ENCODE data around the gene MRPS33.
"Not testable (repeated sequence)": the region's sequence is repeated elsewhere in the genome, so short reads cannot be mapped to it uniquely, and the experiment has no call there.

MRPS33 gene

DNA sequence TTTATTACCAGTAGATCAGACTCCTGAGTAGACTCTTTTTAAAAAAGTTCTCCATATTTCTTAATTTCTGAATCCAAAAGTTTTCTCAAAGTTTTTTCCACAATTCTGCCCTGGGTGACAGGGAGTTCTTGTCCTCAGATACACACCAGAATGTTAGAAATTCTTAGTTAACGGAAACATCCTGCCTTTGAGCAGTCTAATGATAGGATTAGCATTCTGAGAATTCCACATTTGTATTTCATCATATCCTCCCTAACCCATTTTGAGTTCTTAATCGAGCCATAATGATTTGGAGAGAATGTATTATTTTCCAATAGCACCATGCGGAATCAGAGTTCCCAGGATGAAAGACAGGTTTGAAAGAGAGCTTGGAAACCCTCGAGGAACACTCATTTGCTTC, 28.9 kb upstream of the MRPS33 start:
- H3K4me3 ChIP-seq (ENCODE audit: low read length), result no peak overlapping the region
- TF ChIP-seq, protein P1, sequence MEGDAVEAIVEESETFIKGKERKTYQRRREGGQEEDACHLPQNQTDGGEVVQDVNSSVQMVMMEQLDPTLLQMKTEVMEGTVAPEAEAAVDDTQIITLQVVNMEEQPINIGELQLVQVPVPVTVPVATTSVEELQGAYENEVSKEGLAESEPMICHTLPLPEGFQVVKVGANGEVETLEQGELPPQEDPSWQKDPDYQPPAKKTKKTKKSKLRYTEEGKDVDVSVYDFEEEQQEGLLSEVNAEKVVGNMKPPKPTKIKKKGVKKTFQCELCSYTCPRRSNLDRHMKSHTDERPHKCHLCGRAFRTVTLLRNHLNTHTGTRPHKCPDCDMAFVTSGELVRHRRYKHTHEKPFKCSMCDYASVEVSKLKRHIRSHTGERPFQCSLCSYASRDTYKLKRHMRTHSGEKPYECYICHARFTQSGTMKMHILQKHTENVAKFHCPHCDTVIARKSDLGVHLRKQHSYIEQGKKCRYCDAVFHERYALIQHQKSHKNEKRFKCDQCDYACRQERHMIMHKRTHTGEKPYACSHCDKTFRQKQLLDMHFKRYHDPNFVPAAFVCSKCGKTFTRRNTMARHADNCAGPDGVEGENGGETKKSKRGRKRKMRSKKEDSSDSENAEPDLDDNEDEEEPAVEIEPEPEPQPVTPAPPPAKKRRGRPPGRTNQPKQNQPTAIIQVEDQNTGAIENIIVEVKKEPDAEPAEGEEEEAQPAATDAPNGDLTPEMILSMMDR (IDR thresholded peaks at IDR 0.05; ENCODE audit: insufficient read depth, low read depth, low read length, missing control alignments), result no peak
- DNase-seq (ENCODE audit: low read depth), result no peak

DNA sequence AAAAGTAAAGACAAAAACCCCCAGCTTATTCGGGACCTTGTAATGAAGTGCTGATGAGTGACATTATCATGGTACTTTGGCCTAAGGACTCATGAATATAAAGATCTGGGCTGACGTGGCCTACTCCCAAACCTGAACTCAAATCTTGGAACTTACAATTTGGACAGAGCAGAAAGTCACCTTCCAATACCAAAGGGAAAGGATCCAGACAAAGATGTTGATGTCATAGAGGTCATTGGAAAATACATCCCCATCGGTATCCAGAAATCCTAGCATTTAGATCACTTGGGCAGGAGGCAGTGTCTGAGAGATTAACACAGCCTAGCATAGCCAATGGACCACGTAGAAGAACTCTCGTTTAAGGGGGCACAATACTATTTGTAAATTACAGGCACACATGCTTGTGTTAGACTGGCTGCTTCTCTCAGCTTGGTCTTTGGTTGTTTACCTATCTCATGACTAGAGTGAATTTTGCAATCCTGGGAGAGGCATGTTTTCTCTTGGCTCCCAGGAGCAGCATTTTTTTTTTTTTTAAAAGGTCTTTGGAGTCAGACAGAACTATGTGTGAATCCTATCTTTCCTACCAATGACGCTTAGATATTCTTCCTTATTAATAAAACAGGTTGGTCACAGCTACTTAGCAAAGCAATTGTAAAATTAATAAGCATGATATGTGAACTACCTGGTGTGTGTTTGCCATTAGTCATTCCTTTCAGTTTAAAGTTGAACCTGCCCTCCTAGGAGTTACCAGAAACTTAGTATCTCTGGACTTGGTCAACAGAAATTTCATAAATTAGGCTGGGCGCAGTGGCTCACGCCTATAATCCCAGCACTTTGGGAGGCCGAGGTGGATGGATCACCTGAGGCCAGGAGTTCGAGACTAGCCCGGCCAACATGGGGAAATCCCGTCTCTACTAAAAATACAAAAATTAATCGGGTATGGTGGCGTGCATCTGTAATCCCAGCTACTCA, 27.8 kb upstream of the MRPS33 start:
- peak; percentile 48 for DNase-seq (ENCODE audit: low read depth)
- H3K4me3 ChIP-seq (ENCODE audit: low read length), result no peak overlapping the region
- TF ChIP-seq, protein P1 (IDR thresholded peaks at IDR 0.05; ENCODE audit: insufficient read depth, low read depth, low read length, missing control alignments), result no peak

DNA sequence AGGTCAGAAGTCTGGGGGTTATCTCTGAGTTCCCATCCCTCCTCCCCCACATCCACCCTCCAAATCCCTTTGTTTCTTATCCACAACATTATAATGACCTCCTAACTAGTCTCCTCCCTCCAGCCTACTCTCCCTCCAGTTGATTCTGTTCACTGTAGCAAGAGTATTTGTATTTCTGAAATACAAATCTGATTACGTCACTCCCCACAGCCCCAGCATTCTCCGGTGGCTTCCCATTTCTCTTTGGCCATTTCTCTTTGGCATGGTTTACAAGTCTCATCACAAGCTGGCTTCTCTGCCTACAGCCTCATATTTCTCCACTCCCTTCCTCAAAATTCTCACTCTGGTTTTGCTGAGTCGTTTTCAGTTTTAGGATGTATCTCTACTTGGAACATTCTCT, 24.6 kb upstream of the MRPS33 start:
- no peak for DNase-seq (ENCODE audit: low read depth)
- TF ChIP-seq, protein P1 (IDR thresholded peaks at IDR 0.05; ENCODE audit: insufficient read depth, low read depth, low read length, missing control alignments), result no peak
- no peak overlapping the region for H3K4me3 ChIP-seq (ENCODE audit: low read length)

DNA sequence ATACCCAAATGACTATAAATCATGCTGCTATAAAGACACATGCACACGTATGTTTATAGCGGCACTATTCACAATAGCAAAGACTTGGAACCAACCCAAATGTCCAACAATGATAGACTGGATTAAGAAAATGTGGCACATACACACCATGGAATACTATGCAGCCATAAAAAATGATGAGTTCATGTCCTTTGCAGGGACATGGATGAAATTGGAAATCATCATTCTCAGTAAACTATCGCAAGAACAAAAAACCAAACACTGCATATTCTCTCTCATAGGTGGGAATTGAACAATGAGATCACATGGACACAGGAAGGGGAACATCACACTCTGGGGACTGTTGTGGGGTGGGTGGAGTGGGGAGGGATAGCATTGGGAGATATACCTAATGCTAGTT, 23.3 kb upstream of the MRPS33 start:
- not testable (repeated sequence) for DNase-seq (ENCODE audit: low read depth); H3K4me3 ChIP-seq (ENCODE audit: low read length)

DNA sequence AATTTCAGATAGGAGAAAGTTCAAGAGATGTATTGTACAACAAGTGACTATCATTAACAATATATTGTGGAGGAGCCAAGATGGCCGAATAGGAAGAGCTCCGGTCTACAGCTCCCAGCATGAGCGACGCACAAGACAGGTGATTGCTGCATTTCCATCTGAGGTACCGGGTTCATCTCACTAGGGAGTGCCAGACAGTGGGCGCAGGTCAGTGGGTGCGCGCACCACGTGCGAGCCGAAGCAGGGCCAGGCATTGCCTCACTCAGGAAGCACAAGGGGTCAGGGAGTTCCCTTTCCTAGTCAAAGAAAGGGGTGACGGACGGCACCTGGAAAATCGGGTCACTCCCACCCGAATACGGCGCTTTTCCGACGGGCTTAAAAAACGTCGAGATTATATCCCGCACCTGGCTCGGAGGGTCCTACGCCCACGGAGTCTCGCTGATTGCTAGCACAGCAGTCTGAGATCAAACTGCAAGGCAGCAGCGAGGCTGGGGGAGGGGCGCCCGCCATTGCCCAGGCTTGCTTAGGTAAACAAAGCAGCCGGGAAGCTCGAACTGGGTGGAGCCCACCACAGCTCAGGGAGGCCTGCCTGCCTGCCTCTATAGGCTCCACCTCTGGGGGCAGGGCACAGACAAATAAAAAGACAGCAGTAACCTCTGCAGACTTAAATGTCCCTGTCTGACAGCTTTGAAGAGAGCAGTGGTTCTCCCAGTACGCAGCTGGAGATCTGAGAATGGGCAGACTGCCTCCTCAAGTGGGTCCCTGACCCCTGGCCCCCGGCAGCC, 18.0 kb upstream of the MRPS33 start:
- not testable (repeated sequence) for DNase-seq (ENCODE audit: low read depth); H3K4me3 ChIP-seq (ENCODE audit: low read length)

DNA sequence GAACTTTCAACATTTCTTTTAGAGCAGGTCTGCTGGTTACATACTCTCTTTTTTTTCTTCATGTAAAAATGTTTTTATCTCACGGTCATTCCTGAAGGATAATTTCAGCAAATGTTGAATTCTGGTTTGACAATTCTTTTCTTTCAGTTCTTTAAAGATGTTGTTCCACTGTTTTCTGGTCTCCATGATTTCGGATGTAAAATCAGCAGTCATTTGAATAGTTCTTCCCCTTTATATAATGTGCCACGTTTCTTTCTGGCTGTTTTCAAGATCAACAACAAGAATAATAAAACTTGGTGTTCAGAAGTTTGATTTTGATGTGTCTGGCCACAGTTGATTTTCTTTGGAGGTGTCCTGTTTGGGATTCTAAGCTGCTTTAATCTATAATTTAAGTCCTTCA, 14.0 kb upstream of the MRPS33 start:
- TF ChIP-seq, protein P1 (IDR thresholded peaks at IDR 0.05; ENCODE audit: insufficient read depth, low read depth, low read length, missing control alignments), result no peak
- DNase-seq (ENCODE audit: low read depth), result no peak

DNA sequence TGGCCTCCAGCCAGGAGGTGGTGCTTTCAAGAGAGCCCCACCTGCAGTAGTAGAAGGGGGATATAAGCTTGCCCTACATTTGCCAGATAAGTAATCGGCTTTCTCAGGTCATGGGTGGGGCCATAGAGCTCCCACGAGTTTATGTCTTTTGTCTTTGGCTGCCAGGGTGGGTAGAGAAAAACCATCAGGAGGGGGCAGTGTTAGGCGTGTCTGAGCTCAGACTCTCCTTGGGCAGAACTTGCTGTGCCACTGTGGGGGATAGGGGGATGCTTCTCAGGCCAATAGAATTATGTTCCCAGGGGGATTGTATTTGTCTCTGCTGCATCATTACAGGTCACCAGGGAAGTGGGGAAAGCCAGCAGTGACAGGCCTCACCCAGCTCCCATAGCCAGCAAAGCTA, 12.3 kb upstream of the MRPS33 start:
- TF ChIP-seq, protein P1 (IDR thresholded peaks at IDR 0.05; ENCODE audit: insufficient read depth, low read depth, low read length, missing control alignments), result no peak
- no peak overlapping the region for H3K4me3 ChIP-seq (ENCODE audit: low read length)
- no peak for DNase-seq (ENCODE audit: low read depth)

More for the DNA sequence above, 14.0 kb upstream of the MRPS33 start:
- H3K4me3 ChIP-seq (ENCODE audit: low read length), result no peak overlapping the region

Measured in epithelial cell of esophagus (primary cell).